GM03348 (cell line): ENCODE results near the gene MFSD6L.

Experiments
- DNase-seq: peaks from one replicate; pipeline ENCODE4 v3.0.0; 2012; ENCODE audit warnings: low spot score

The MFSD6L gene

GRCh38 chr17:8798846-8799569 is at the start of gene MFSD6L:
TSS of gene MFSD6L (minus strand) at chr17:8799365. CDS start at chr17:8799120, 245 bp downstream.
- DNase-seq, result no peak

DNA sequence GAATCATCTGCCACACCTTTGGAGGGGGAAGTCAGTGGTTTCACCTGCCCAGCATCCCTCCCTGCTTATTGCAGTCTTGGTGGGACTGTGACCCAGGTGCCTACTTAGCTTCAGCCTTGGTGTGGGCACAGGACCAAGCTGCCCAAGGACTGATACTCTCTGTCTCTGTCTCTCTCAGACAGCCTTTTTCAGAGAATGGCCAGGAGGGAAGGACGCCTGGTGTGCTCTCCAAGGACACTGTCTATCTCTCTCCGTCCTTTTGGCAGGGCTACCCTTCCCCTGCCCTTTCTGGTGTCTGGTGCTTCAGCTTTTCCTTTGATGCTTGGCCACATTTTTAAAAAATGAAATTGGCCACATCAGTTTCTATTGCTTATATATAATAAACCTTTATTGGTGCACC is 48.7 kb upstream of the MFSD6L start:
- DNase-seq, result no peak

GRCh38 chr17:8846768-8847211 is 47.6 kb upstream of the MFSD6L start:
- DNase-seq, result peak; percentile 46

- DNase-seq, result no peak
Measured at GRCh38 chr17:8844229-8845218, 45.4 kb upstream of the MFSD6L start.

- DNase-seq, result no peak
Measured at GRCh38 chr17:8843344-8843743, 44.2 kb upstream of the MFSD6L start.

GRCh38 chr17:8841844-8842243 is 42.7 kb upstream of the MFSD6L start:
- DNase-seq, result no peak

DNA sequence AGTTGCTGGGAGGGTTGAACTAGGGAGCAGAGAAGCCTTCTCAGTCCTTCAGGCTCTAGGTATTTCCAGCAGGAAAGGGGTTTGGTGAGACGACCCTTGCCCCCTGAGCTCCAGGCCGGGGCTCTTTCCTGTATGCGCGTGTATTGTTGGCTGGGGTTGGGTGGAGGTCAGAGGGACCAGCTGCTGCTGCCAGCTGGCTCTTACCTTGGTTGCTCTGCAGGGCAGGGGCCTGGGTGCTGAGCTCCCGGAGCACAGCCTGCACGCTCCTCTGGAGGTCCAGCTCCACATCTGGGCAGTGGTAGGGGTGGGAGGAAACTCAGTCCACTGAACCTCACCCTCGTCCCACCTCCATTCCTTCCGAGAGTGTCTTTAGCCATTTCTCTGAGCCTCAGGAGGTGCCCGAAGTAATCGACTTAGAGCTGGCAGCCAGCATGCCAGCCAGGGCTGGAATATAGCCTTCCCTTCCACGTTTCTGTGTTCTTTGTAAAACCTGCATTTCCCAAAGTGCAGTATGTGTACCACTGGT is 40.3 kb upstream of the MFSD6L start:
- no peak for DNase-seq

DNA sequence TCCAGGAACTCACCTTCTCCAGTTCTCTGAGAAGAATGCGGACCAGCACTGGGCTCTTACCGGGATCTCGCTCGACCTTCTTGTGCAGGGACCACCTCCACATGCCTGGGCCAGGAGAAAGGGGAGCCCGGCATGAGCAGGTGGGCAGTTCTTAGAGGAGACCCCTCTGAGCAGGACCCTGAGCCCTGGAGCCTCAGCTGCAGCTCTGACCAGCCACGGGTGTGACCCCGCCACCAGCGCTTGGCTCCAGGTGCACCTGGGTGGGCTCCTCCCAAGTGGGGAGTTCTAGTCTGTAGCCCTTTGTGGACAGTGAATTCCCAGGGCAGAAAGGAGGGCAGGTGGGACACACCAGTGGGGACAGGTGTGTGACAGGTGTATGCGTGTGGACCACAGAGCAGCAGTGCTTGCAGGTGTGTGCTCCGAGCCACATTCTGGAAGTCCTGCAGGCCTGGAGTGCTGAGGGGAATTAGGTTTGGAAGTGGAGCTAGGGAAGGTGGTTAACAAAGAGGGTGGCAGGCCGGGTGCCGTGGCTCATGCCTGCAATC is 39.5 kb upstream of the MFSD6L start:
- DNase-seq, result no peak

DNA sequence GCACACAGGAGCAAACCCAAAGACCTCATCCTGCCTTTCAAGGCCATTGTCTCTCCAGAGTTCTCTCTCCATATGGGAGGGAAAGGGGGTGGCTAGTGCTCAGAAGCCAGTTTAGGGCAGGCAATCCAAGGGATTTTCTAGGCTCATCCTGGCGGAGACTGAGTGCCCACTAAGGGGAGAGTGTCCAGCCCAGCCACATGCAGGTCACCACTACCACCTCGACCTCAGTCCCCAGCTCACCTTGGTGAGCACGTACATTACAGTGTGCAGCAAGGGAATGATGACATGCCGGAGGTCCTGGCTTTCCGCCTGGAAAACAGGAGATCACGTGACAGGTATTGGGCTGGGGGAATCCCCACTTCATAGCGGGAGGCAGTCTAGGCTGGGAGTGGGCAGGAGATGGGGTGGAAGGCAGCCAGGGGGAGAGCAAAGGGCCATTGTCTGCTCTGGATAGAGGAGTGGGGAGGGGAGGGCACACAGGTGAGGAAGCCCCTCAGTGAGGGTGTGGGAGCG is 38.5 kb upstream of the MFSD6L start:
- no peak for DNase-seq

GRCh38 chr17:8836821-8837562 is 37.8 kb upstream of the MFSD6L start:
- no peak for DNase-seq

DNA sequence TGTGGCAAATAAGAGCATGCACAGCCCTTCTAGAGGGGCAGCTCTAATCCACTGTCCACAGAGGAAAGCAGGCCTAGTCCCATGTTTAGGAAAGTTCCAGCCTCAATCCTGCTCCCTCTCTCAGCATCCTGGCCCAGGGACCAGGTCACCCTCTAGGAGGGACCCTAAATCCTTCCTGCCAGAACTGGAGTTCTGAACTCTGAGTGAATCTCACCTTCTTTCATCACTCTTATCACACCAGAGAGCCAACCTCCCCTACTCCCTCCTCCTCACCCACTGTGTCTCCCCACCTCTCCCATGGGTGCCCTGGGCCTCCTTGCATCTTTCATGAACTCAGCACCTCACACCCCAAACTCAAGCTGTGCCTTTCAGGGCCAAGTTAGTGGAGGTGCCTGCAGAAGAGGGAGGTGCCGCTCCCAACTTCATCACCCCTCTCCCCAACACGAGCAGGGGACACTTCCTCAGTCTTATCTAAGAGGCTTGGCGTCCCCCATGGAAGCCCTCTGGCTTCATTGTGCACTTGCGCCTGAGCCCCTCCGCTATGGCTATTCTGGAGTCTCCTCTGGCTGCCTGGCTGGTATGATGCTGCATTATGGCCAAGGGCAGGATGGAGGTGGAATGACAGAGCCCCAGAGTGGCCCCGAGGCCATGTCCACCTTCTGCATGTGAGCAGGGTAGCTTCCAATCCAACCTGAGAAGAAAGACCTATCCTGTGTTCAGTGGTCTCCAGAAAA is 36.6 kb upstream of the MFSD6L start:
- no peak for DNase-seq

GRCh38 chr17:8835106-8835505 is 35.9 kb upstream of the MFSD6L start:
- DNase-seq, result no peak

DNA sequence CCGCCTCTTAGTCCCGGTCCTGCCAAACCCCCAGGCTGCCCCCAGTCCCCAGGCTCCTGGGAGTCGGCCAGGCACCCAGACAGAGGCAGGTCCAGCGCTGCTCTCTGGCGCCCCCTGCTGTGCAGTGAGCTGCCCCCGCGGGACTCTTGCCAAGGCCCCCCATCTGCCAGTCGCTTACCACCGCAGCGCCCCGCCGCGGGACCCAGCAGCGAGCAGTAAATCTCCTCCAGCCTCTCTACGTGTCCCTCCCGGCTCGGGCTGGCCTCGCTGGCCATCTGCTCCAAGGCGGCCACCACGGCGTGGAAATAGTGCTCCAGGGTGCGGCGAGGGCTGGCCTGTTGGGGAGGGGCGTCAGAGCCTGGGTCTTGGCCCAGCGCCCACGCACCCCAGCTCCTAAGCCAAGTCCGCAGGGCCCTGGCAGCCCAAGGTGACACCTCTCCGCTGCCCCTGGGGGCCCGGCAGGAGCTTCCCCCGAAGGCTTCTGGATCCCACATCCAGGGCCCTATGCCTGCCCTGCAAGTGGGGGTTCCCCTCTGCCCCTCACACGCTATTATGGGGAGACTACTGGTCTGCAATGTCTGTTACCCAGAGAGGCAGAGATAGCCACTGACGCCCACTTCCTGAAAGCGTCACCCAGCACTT is 33.7 kb upstream of the MFSD6L start:
- no peak for DNase-seq

GRCh38 chr17:8831234-8831849 is 32.2 kb upstream of the MFSD6L start:
- DNase-seq, result no peak

DNA sequence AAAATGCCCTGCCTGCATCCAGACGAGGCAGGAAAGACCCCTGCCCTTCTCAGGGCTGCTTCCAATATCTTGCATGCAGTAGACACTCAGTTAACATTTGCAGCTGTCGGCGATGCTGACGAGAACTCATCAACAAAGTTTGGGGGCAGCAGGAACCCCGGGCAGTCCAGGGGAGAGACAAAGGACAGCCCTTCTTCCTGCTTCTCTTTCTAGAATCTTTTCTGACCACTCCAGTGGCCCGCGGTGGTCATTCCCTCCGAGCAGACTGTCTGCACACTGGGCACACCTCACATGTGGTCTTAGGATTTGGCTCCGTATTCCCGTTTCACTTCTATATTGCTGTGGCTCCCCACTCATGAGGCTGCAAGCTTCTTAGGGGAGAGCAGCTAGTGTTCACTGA is 31.0 kb upstream of the MFSD6L start:
- DNase-seq, result no peak

- DNase-seq, result no peak
Measured at GRCh38 chr17:8829036-8829941, 30.1 kb upstream of the MFSD6L start.

GRCh38 chr17:8828517-8828875 is 29.3 kb upstream of the MFSD6L start:
- no peak for DNase-seq

DNA sequence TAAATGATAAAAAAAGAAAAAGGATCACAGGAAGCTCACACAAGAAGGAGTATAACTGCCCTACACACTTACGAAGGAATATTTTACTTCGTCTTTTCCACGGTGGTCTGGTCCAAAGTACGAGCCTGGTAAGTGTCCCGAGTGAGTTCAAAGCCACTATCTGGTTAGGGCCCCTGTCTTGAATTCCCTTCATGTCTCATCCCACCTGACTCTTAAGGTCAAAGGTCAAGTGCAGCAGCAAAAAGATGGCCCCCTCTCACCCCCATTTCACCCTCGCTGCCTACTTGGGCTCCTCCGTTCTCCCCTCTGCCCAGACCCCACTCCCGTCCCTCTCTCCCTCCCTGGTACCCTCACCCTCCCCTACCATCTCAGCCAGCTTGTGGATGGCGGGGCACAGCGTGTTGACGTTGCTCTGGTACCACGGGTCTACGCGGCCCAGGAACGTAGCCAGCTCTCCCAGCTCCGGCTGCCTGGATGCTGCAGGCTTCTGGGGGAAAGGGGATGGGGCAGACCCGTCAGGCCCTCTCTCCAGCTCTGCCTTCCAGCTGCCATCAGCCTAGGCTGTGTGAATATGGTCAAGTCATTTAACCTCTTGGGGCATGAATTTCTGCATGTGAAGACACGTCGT is 27.8 kb upstream of the MFSD6L start:
- no peak for DNase-seq
